Transverse colon (tissue), 4 donors: ENCODE results near the gene TRMT10B. TPM values are rescaled to one million over a fixed set of nuclear protein-coding genes. Genes with fewer than 3 reads are reported as not detected.
A peak's percentile ranks its signal among the peaks of the same experiment; 100 is the strongest.

ENCODE experiments used
- DNase-seq: peaks from one replicate; pipeline ENCODE4 v3.0.0-alpha.2; 2019
- H3K27ac ChIP-seq, 4 donors: fragments of 200-600 bp; sonication (generic); 2 replicates each; pipeline ENCODE4 v1.5.1; 2016 to 2018; ENCODE audit warnings: inconsistent platforms in 4 of 4
- H3K27me3 ChIP-seq: fragments of 200-600 bp; sonication (generic); 2 replicates; pipeline ENCODE4 v1.5.1; 2017; ENCODE audit warnings: inconsistent platforms
- H3K36me3 ChIP-seq, 4 donors: fragments of 200-600 bp; sonication (generic); 2 replicates each; pipeline ENCODE4 v1.5.1; 2017 to 2019; ENCODE audit warnings: inconsistent platforms in 4 of 4
- H3K4me1 ChIP-seq, 4 donors: fragments of 200-600 bp; sonication (generic); 2 replicates each; pipeline ENCODE4 v1.5.1; 2017 to 2020; ENCODE audit warnings: inconsistent platforms in 4 of 4
- H3K4me3 ChIP-seq, 4 donors: fragments of 200-600 bp; sonication (generic); 1 replicate in 1 of 4; 2 replicates in 3 of 4; pipeline versions ENCODE4 v1.5.1 to v1.6.1; 2017 to 2019; ENCODE audit warnings: inconsistent platforms in 4 of 4
- H3K9me3 ChIP-seq, 2 donors: fragments of 200-600 bp; sonication (generic); 2 replicates each; pipeline ENCODE4 v1.5.1; 2017 to 2019; ENCODE audit warnings: inconsistent platforms in 2 of 2
- CTCF ChIP-seq, 5 experiments: fragments of 200-600 bp in 3 of 5; fragments of 450-650 bp in 2 of 5; sonication (generic) in 3 of 5; IDR thresholded peaks; 1 replicate in 2 of 5; 2 replicates in 3 of 5; pipeline ENCODE4 v1.5.1; 2016 to 2017; ENCODE audit warnings: antibody characterized with exemption in 5 of 5, inconsistent platforms in 3 of 5, mild to moderate bottlenecking in 2 of 5, moderate library complexity in 1 of 5
- EP300 ChIP-seq: sonication (generic); formaldehyde crosslinking; IDR thresholded peaks from one replicate; pipeline ENCODE4 v1.6.1; 2017; ENCODE audit warnings: antibody characterized with exemption, low read depth
- POLR2A ChIP-seq: fragments of 450-650 bp; IDR thresholded peaks from one replicate; pipeline ENCODE4 v1.6.1; 2016; ENCODE audit warnings: antibody characterized with exemption, mild to moderate bottlenecking, moderate library complexity
- POLR2AphosphoS5 ChIP-seq, 3 donors: sonication (generic); formaldehyde crosslinking; IDR thresholded peaks; one replicate each; pipeline ENCODE4 v1.6.1; 2016; ENCODE audit warnings: antibody characterized with exemption in 3 of 3
- WGBS, 2 donors: methylation state at CpG; one replicate each; pipeline ENCODE4 v1.1.5; 2018; ENCODE audit warnings: low coverage in 1 of 2; 5-methylcytosine and 5-hydroxymethylcytosine counted together
- in situ Hi-C, 4 donors: fragments of 200-750 bp; cut with MboI; loops; one replicate each; pipeline versions ENCODE4 v1.15.0 to v1.15.1; 2017; ENCODE audit warnings: low sequenced_read_pairs in 3 of 4, low pct_ligation_motif_present in 1 of 4, low pct_unique_long_range_greater_than_20kb in 1 of 4
- intact Hi-C: fragments of 100-400 bp; cut with DNase I; formaldehyde crosslinking; loops from one replicate; pipeline ENCODE4 v1.15.1; 2023; ENCODE audit warnings: low total_unique reads
- total RNA-seq, 4 donors: library from RNA; depleted of rRNA; stranded (reverse); fragments of >200 nt; gene quantifications; one replicate each; pipeline ENCODE4 v1.1.0, GENCODE V29; 2016

TRMT10B gene
- total RNA-seq, 4 donors from 2014 or later = 1.4 to 7.5 (median 4.0) TPM

GRCh38 chr9:37798677-37799076 is 45.1 kb downstream of the TRMT10B start:
- 67 to 80% methylated on average over 1 of the region's 1 CpG for WGBS, 2 donors
- in situ Hi-C loops (loop anchor here in 2 of 4 donors (25.0 kb wide), 3 partner anchors 89 to 336 kb away; partner anchors contain the start of genes FBXO10 (in 1 of the 2), TOMM5 (in 1 of the 2) and ZBTB5 (in 1 of the 2)), intact Hi-C loops (no loop called here)
- H3K27ac ChIP-seq = no peak overlapping the region
- H3K4me3 ChIP-seq = no peak overlapping the region
- TF ChIP-seq CTCF (IDR thresholded peaks at IDR 0.05) = no peak
- TF ChIP-seq POLR2AphosphoS5 (IDR thresholded peaks at IDR 0.05) = no peak
- no peak for TF ChIP-seq POLR2A
- no peak for TF ChIP-seq EP300
- H3K36me3 ChIP-seq = no peaks in the 10 kb centered on the region
- no peak for DNase-seq
- no peaks in the 10 kb centered on the region for H3K9me3 ChIP-seq
- peaks cover 12 to 30% (median 16%) of the 10 kb centered on the region in 4 donors for H3K4me1 ChIP-seq
- no peaks in the 10 kb centered on the region for H3K27me3 ChIP-seq

- H3K27me3 ChIP-seq = no peaks in the 10 kb centered on the region
- intact Hi-C loops = no loop called here
- H3K4me3 ChIP-seq = peak within 1 kb of the TSS; percentile 73 to 95 (median 84)
- TF ChIP-seq POLR2A (peak; percentile 76), CTCF (IDR thresholded peaks at IDR 0.05) (peak in 1 of 5 experiments; percentile 11), POLR2AphosphoS5 (IDR thresholded peaks at IDR 0.05) (peak; percentile 49 to 92 (median 88)), EP300 (no peak)
- peak; percentile 89 for DNase-seq
- no peaks in the 10 kb centered on the region for H3K9me3 ChIP-seq
- H3K4me1 ChIP-seq = peaks cover 12 to 32% (median 16%) of the 10 kb centered on the region in 4 donors
- in situ Hi-C loops = no loop called here
- 1% methylated on average over 60 of the region's 72 CpGs; no CpG with 5 or more reads in 1 of the 2 donors for WGBS, 2 donors
- peak within 1 kb of the TSS; percentile 90 to 93 (median 92) for H3K27ac ChIP-seq
- no peaks in the 10 kb centered on the region for H3K36me3 ChIP-seq
Observed at GRCh38 chr9:37800631-37801286, 47.2 kb downstream of the TRMT10B start, which contains the start of gene DCAF10. TSS of gene DCAF10 (plus strand) at chr9:37800797. CDS start at chr9:37800867, 70 bp downstream.

- in situ Hi-C loops (no loop called here), intact Hi-C loops (no loop called here)
- no peaks in the 10 kb centered on the region for H3K9me3 ChIP-seq
- H3K27me3 ChIP-seq = no peaks in the 10 kb centered on the region
- TF ChIP-seq CTCF (IDR thresholded peaks at IDR 0.05) (no peak), EP300 (no peak), POLR2A (no peak), POLR2AphosphoS5 (IDR thresholded peaks at IDR 0.05) (no peak)
- peaks cover 12 to 37% (median 16%) of the 10 kb centered on the region in 4 donors for H3K4me1 ChIP-seq
- H3K27ac ChIP-seq = peak overlapping the region; percentile 90 to 93 (median 92)
- H3K4me3 ChIP-seq = peak overlapping the region; percentile 73 to 95 (median 84)
- H3K36me3 ChIP-seq = no peaks in the 10 kb centered on the region
- DNase-seq = peak; percentile 33
- 1% methylated on average over 42 of the region's 45 CpGs; no CpG with 5 or more reads in 1 of the 2 donors for WGBS, 2 donors
Observed at GRCh38 chr9:37801287-37801850, 47.8 kb downstream of the TRMT10B start.

- H3K36me3 ChIP-seq = no peaks in the 10 kb centered on the region
- intact Hi-C loops (no loop called here), in situ Hi-C loops (no loop called here)
- no peak for TF ChIP-seq CTCF (IDR thresholded peaks at IDR 0.05)
- peak overlapping the region in 3 of 4 donors; percentile 90 to 93 (median 93) for H3K27ac ChIP-seq
- WGBS, 2 donors = 47 to 49% methylated on average over 8 to 10 of the region's 10 CpGs
- H3K9me3 ChIP-seq = no peaks in the 10 kb centered on the region
- H3K4me3 ChIP-seq = peak overlapping the region; percentile 73 to 95 (median 84)
- DNase-seq = no peak
- peaks cover 12 to 37% (median 16%) of the 10 kb centered on the region in 4 donors for H3K4me1 ChIP-seq
- no peaks in the 10 kb centered on the region for H3K27me3 ChIP-seq
Observed at GRCh38 chr9:37801959-37802711, 48.5 kb downstream of the TRMT10B start.
